ENCODE results near the gene CENPW. TPM values are rescaled to one million over a fixed set of nuclear protein-coding genes. Genes with fewer than 3 reads are reported as not detected.

The CENPW gene
- total RNA-seq, 1 experiment from 2014 or later = 90.4 TPM

- no peak overlapping the region for H3K27ac Mint-ChIP-seq
- CTCF ChIA-PET = no interaction called here
- H3K4me1 Mint-ChIP-seq = peaks cover 19% of the 10 kb centered on the region
- H3K4me3 Mint-ChIP-seq = no peak overlapping the region
- TF ChIP-seq USF2 (CRISPR knock-in tag; IDR thresholded peaks at IDR 0.05) (no peak), FOXP4 (CRISPR knock-in tag; IDR thresholded peaks at IDR 0.05) (no peak), ESRRA (CRISPR knock-in tag; IDR thresholded peaks at IDR 0.05; ENCODE audit: borderline replicate concordance) (no peak)
- H3K36me3 Mint-ChIP-seq = peaks cover 14% of the 10 kb centered on the region
- POLR2A ChIA-PET = no interaction called here
- no peak for DNase-seq (ENCODE audit: low spot score)
- no peaks in the 10 kb centered on the region for H3K27me3 Mint-ChIP-seq (ENCODE audit: low read depth)
- peaks cover 21% of the 10 kb centered on the region for H3K9me3 Mint-ChIP-seq
- ATAC-seq = no peak
Observed at GRCh38 chr6:126356526-126356925, 16.6 kb downstream of the CENPW start.

GRCh38 chr6:126359936-126360537, 20.1 kb downstream of the CENPW start:
- ChIA-PET CTCF (interaction anchor here (0.6 to 2.0 kb wide), 8 partner anchors 9 to 444 kb away, joined by 3 to 8 read pairs (median 4); no protein-coding TSS in a partner anchor), POLR2A (no interaction called here)
- no peak overlapping the region for H3K27ac Mint-ChIP-seq
- no peak for DNase-seq (ENCODE audit: low spot score)
- peaks cover 21% of the 10 kb centered on the region for H3K9me3 Mint-ChIP-seq
- TF ChIP-seq RELA (CRISPR knock-in tag; IDR thresholded peaks at IDR 0.05; ENCODE audit: borderline replicate concordance) (no peak), AR (CRISPR knock-in tag; IDR thresholded peaks at IDR 0.05) (no peak), ZBTB43 (CRISPR knock-in tag; IDR thresholded peaks at IDR 0.05) (no peak), MYBL2 (CRISPR knock-in tag; IDR thresholded peaks at IDR 0.05) (no peak), ZBTB21 (CRISPR knock-in tag; IDR thresholded peaks at IDR 0.05; ENCODE audit: borderline replicate concordance) (no peak), STAT6 (CRISPR knock-in tag; conservative IDR thresholded peaks at IDR 0.05; ENCODE audit: low read depth) (no peak), ATF1 (CRISPR knock-in tag; IDR thresholded peaks at IDR 0.05) (no peak), ZNF532 (CRISPR knock-in tag; IDR thresholded peaks at IDR 0.05; ENCODE audit: borderline replicate concordance) (no peak), IRF2 (CRISPR knock-in tag; IDR thresholded peaks at IDR 0.05; ENCODE audit: borderline replicate concordance, low read depth) (no peak), E2F1 (CRISPR knock-in tag; IDR thresholded peaks at IDR 0.05) (no peak), NFYB (CRISPR knock-in tag; conservative IDR thresholded peaks at IDR 0.05; ENCODE audit: low read depth) (no peak)
- no peaks in the 10 kb centered on the region for H3K27me3 Mint-ChIP-seq (ENCODE audit: low read depth)
- peaks cover 19% of the 10 kb centered on the region for H3K4me1 Mint-ChIP-seq
- H3K36me3 Mint-ChIP-seq = peaks cover 14% of the 10 kb centered on the region
- H3K4me3 Mint-ChIP-seq = no peak overlapping the region
- ATAC-seq = no peak

Measured in WTC11 (cell line).